GM12872 (cell line): Measurements from ENCODE around the gene GJD3.

Source experiments
- TF ChIP-seq, protein P1 (sequence below): IDR thresholded peaks from 3 replicates; pipeline ENCODE4 v1.5.1; 2011; ENCODE audit warnings: low read depth, mild to moderate bottlenecking, low read length, moderate library complexity; ENCODE audit not compliant: insufficient read depth

Gene GJD3, protein sequence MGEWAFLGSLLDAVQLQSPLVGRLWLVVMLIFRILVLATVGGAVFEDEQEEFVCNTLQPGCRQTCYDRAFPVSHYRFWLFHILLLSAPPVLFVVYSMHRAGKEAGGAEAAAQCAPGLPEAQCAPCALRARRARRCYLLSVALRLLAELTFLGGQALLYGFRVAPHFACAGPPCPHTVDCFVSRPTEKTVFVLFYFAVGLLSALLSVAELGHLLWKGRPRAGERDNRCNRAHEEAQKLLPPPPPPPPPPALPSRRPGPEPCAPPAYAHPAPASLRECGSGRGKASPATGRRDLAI

DNA sequence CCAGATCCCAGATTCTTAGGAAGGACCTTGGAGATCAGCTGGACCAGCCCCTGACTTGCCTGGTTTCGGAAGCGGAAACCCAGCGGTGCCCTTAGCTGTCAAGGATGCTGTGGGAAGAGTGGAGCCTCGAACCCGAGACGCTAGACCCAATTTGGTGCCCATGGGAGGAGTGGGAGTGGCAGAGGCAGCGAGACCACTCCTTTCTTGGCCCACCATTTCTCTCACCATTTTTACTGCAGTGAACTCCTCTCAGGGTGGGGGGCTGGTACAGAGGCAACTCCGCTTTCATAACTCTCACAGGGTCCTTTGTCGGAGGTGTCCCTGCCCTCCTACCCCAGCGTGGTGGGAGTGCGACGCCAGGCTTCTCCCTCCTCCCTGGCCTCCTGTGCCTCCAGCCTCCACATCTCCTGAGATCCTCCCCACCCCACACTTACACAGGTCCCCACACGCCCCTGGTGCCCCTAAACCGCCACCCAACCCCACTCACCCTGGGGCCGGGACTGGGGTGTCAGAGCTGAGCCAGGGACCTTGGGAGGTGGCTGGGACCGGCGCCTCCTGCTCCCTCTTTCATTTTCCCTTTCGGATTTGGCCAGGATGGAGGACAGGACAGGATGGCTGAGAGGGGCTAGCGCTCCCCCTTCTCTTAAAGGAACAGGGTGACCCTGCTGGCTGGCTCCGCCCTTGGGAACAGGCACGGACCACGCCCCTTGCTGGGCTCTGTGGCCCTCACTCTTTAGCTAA is at the start of gene GJD3:
GJD3 (minus strand) TSS at position 617 of the 741 bp plus-strand sequence. CDS start 922 bp downstream, outside the sequence.
- TF ChIP-seq, protein P1, sequence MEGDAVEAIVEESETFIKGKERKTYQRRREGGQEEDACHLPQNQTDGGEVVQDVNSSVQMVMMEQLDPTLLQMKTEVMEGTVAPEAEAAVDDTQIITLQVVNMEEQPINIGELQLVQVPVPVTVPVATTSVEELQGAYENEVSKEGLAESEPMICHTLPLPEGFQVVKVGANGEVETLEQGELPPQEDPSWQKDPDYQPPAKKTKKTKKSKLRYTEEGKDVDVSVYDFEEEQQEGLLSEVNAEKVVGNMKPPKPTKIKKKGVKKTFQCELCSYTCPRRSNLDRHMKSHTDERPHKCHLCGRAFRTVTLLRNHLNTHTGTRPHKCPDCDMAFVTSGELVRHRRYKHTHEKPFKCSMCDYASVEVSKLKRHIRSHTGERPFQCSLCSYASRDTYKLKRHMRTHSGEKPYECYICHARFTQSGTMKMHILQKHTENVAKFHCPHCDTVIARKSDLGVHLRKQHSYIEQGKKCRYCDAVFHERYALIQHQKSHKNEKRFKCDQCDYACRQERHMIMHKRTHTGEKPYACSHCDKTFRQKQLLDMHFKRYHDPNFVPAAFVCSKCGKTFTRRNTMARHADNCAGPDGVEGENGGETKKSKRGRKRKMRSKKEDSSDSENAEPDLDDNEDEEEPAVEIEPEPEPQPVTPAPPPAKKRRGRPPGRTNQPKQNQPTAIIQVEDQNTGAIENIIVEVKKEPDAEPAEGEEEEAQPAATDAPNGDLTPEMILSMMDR = no peak

DNA sequence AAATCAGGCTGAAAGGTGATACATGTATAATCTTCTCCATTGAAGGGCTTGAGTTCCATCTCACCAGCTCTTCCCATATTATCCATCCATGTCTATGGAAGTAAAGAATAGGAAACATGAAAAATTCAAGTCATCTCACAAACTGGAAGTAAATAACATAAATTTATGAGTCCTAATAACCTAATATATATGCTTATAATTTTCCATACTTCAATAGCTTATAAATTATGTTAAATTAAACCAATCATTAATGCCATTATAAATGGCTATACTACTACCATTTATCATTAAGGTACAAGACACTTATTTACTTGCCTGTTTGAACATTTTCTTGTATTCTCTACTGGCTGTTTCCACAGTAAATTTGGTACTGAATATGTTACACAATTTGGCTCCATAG is 48.3 kb upstream of the GJD3 start:
- TF ChIP-seq, protein P1 = no peak

DNA sequence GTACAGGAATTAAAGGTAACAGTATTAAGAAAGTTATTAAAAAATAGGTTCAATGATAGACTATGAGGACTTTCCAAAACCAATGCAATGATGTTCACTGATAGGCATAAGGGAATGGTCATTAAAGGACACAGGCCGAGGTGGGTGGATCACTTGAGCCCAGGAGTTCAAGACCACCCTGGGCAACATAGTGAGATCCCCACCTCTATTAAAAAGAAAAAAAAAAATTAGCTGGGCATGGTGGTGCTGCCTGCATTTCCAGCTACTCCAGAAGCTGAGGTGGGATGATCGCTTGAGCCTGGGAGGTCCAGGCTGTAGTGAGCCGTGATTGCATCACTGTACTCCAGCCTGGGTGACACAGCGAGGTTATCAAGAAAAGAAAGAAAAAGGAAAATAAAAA is 47.3 kb upstream of the GJD3 start:
- TF ChIP-seq, protein P1 = no peak

DNA sequence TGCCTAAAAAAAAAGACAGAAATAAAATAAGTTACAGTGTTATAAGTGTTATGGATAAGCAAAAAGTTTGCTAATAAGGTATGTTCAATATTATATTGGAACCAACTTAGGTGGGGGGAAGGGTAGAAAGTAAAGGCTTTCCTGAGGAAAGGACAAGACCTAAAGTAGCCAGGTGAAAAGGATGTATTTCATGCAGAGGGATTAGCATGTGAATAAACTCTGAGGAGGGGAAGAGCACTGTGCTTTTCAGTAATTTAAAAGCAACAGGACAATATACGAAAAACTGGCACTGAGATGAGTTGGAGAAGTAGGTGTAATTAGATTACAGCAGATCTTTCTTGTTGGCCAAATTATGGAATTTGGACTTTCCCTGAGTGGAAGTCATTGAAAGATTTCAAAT is 45.5 kb upstream of the GJD3 start:
- TF ChIP-seq, protein P1 = no peak

DNA sequence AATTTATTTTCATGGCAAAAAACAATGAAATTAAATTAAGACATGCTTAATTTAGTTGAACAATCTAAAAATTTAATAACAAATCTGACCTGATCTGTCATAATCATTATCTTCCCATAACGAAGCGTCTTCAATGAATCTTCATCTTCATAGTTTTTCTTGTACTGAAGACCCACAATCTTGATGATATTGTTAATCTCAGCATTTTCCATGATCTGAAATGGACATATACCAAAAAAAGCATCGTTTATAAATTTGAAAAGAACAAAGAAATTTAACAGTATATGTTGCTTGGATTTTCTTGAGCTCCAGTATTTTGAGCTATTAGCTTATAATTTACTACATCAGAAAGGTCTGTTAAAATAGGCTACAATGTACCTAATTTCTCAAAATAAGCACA is 42.9 kb upstream of the GJD3 start:
- TF ChIP-seq, protein P1 = no peak

DNA sequence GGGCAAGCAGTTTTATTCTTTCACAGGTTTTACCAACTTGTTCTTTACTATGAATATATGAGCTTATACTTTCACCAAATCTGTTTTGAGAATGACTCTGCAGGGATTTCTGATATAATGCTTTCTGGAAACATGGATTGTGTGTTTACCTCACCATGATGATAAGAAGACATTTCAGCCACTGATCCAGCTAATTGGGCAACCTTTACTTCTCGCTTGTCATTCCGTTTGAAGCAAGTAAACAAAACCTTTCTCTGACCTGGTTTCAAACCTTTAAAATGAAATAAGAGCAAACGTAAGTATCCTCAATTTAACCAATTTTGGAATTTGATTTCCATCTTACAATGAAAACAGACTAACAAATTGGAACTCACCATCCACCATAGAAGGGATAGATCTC is 39.5 kb upstream of the GJD3 start:
- TF ChIP-seq, protein P1 = no peak

DNA sequence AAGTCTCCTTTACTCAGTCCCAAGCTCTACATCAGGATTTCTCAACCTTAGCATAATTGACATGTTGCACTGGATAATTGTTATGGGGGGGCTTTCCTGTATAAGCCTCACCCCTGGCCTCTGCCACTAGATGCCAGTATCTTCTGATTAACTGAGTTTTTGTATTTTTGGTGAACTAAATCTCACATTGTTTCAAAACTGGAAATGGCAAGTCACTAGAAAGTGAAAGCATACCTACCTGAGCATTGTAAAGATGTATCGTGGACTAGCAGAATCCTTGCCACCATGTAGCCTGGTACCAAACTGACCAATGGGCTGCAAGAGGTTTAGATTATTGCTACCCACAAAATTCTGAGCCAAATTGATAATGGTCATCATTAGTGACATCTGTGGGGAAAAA is 38.1 kb upstream of the GJD3 start:
- TF ChIP-seq, protein P1 = no peak
